Right lobe of liver (tissue), 6 donors: ENCODE measurements around the gene DUSP5. TPM values are rescaled to one million over a fixed set of nuclear protein-coding genes. Genes with fewer than 3 reads are reported as not detected.
A peak's percentile ranks its signal among the peaks of the same experiment; 100 is the strongest.
"Not testable (repeated sequence)": the region's sequence is repeated elsewhere in the genome, so short reads cannot be mapped to it uniquely, and the experiment has no call there.

ENCODE experiments used
- ATAC-seq, 4 donors: fragments of 200-7000 bp; cut with Tn5 transposase; one replicate each; pipeline ENCODE4 v1.9.1; 2020; ENCODE audit warnings: mild to moderate bottlenecking in 4 of 4, moderate library complexity in 4 of 4
- DNase-seq, 3 donors: peaks; one replicate each; pipeline ENCODE4 v3.0.0-alpha.2; 2020
- H3K27ac ChIP-seq, 3 donors: fragments of 200-600 bp; one replicate each; pipeline ENCODE4 v1.8.0; 2022
- H3K27me3 ChIP-seq, 2 donors: fragments of 200-600 bp; one replicate each; pipeline ENCODE4 v1.8.0; 2022
- H3K36me3 ChIP-seq, 4 donors: fragments of 200-600 bp; sonication (generic) in 1 of 4; one replicate each; pipeline versions ENCODE4 v1.5.1 to v1.8.0; 2017 to 2022; ENCODE audit warnings: control low read depth in 1 of 4
- H3K4me1 ChIP-seq, 4 donors: fragments of 200-600 bp; sonication (generic) in 1 of 4; one replicate each; pipeline versions ENCODE4 v1.5.1 to v1.8.0; 2017 to 2022; ENCODE audit warnings: control low read depth in 1 of 4
- H3K4me3 ChIP-seq, 3 donors: fragments of 200-600 bp; one replicate each; pipeline ENCODE4 v1.8.0; 2022
- H3K9me3 ChIP-seq, 4 donors: fragments of 200-600 bp; sonication (generic) in 1 of 4; one replicate each; pipeline versions ENCODE4 v1.5.1 to v1.8.0; 2017 to 2022; ENCODE audit warnings: control low read depth in 1 of 4
- POLR2A ChIP-seq: fragments of 450-650 bp; IDR thresholded peaks from one replicate; pipeline ENCODE4 v1.6.1; 2017; ENCODE audit warnings: antibody characterized with exemption, mild to moderate bottlenecking
- WGBS: methylation state at CpG from one replicate; pipeline ENCODE4 v1.1.6; 2018; ENCODE audit warnings: low coverage, low lambda C conversion rate; ENCODE audit not compliant: insufficient coverage; ENCODE audit errors: missing lambda C conversion rate; 5-methylcytosine and 5-hydroxymethylcytosine counted together
- intact Hi-C, 2 donors: fragments of 100-400 bp; cut with DNase I; formaldehyde crosslinking; loops; one replicate each; pipeline versions ENCODE4 v1.11.2 to v1.14.1; 2022
- total RNA-seq, 6 experiments: library from RNA; depleted of rRNA in 2 of 6; stranded (reverse); fragments of >200 nt in 2 of 6; fragmentation: NEBNext Ultra II Directional in 3 of 6; extraction: Animal tissue kit (Norgen Biotek cat#: 25700) in 3 of 6; gene quantifications; one replicate each; pipeline versions ENCODE4 v1.1.0 to v1.2.4, GENCODE V29; 2016 to 2023
- TF ChIP-seq, protein P1 (sequence below), 4 donors: fragments of 200-600 bp in 3 of 4; fragments of 450-650 bp in 1 of 4; IDR thresholded peaks; one replicate each; pipeline versions ENCODE4 v1.5.1 to v1.8.0; 2016 to 2022; ENCODE audit warnings: antibody characterized with exemption in 4 of 4, mild to moderate bottlenecking in 2 of 4
- donor health status: DM: no; HTN: yes; CAD: no.
- donor health status: DM: no; HTN: no; CAD: no.
- donor health status: DM: no; HTN: no; CAD: no.
- donor health status: DM: no; HTN: yes; CAD: no.
- donor health status: DM: no; HTN: yes; CAD: no.

DUSP5 gene
- total RNA-seq, 6 experiments from 2014 or later = 2.3 to 47.7 (median 10.8) TPM

DNA sequence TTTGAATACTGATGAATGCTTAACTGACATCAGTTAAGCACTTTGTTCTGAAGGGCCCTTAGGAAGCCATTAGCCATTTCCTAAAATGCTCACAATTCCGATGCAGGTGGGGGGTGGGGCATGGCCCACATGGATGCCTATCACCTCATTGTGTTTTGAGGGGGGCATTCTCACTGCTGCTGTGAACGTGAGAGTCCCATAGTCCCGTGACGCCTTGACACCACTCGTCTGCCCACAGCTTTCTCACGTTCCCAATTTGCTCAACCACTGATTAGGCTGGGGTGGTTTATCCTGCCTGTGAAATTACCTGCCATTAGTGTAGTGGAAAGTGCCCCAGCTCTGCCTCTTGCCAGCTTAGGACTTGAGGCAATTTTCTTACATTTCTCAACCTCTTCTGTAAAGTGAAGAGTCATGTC is 31.9 kb downstream of the DUSP5 start:
- no peak overlapping the region for H3K27ac ChIP-seq
- H3K36me3 ChIP-seq = no peaks in the 10 kb centered on the region
- no peaks in the 10 kb centered on the region for H3K4me1 ChIP-seq
- H3K4me3 ChIP-seq = no peak overlapping the region
- 25% methylated on average over 2 of the region's 6 CpGs for WGBS
- intact Hi-C loops = no loop called here
- no peaks in the 10 kb centered on the region for H3K9me3 ChIP-seq
- TF ChIP-seq POLR2A = no peak
- TF ChIP-seq, protein P1, sequence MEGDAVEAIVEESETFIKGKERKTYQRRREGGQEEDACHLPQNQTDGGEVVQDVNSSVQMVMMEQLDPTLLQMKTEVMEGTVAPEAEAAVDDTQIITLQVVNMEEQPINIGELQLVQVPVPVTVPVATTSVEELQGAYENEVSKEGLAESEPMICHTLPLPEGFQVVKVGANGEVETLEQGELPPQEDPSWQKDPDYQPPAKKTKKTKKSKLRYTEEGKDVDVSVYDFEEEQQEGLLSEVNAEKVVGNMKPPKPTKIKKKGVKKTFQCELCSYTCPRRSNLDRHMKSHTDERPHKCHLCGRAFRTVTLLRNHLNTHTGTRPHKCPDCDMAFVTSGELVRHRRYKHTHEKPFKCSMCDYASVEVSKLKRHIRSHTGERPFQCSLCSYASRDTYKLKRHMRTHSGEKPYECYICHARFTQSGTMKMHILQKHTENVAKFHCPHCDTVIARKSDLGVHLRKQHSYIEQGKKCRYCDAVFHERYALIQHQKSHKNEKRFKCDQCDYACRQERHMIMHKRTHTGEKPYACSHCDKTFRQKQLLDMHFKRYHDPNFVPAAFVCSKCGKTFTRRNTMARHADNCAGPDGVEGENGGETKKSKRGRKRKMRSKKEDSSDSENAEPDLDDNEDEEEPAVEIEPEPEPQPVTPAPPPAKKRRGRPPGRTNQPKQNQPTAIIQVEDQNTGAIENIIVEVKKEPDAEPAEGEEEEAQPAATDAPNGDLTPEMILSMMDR (IDR thresholded peaks at IDR 0.05) = no peak
- no peaks in the 10 kb centered on the region for H3K27me3 ChIP-seq
- DNase-seq (peak in 1 of 3 donors; percentile 12), ATAC-seq (no peak)

DNA sequence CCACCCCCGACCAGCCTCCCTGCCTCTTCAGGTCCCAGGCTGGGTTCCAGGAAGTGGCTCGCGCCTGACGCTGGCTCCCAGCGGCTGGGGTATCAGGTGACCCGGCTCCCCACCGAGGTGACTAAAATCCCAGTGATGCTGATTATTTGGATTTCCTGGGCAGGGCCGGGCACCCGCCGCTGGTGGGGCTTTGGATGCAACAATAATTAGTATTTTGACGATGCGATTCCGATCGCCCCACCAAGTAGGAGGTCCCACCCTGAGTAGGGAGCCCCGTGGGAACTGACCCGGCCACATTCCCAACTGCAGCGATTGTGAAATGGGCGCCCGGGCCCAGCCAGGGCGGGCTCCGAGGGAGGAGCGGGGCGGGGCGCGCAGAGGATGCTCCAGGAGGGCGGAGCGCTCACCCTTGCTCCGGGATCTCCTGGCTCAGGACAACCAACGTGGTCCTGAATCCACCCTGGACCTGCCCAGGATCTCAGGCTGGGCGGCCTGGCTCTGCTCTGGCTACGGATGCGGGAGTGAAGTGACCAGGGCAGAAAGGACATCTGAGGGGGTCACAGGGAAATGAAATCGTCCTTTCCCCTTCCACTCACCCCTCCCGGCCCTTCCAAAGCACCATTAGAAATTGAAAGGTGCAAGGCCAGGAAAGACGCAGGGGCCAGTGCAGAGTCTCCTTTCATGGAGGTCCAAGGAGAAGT is 32.6 kb downstream of the DUSP5 start:
- peak; percentile 85 to 93 (median 89) for ATAC-seq
- Histone ChIP-seq H3K36me3 (no peaks in the 10 kb centered on the region), H3K9me3 (no peaks in the 10 kb centered on the region), H3K27me3 (no peaks in the 10 kb centered on the region), H3K27ac (no peak overlapping the region), H3K4me1 (no peaks in the 10 kb centered on the region), H3K4me3 (no peak overlapping the region)
- intact Hi-C loops = no loop called here
- no peak for TF ChIP-seq POLR2A
- TF ChIP-seq, protein P1 (IDR thresholded peaks at IDR 0.05) = no peak
- peak; percentile 42 to 64 (median 60) for DNase-seq
- 8% methylated on average over 29 of the region's 35 CpGs for WGBS

DNA sequence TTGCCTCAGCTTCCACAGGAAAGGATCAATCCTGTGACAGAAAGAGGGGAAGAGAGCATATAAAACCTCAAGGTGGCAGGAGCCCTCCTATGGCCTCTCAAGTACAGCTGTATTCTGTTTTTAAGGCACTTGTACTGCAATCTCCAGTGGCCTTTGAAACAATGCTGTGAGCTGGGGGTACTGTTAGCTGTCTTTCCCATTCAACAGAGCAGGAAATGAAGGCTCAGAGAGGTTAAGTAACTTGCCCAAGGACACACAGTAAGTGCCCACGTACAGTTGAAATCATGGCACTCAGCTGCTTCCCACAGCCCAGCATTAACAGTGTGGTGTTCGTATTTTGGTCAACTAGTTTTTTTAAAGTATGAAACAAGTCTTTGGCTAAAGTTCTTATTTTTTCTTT is 34.0 kb downstream of the DUSP5 start:
- no peak for ATAC-seq
- H3K4me1 ChIP-seq = no peaks in the 10 kb centered on the region
- H3K4me3 ChIP-seq = no peak overlapping the region
- intact Hi-C loops = no loop called here
- 78% methylated on average over 2 of the region's 2 CpGs for WGBS
- no peak overlapping the region for H3K27ac ChIP-seq
- TF ChIP-seq, protein P1 (IDR thresholded peaks at IDR 0.05) = no peak
- no peak for TF ChIP-seq POLR2A
- no peaks in the 10 kb centered on the region for H3K27me3 ChIP-seq
- no peaks in the 10 kb centered on the region for H3K9me3 ChIP-seq
- no peaks in the 10 kb centered on the region for H3K36me3 ChIP-seq
- DNase-seq = no peak

DNA sequence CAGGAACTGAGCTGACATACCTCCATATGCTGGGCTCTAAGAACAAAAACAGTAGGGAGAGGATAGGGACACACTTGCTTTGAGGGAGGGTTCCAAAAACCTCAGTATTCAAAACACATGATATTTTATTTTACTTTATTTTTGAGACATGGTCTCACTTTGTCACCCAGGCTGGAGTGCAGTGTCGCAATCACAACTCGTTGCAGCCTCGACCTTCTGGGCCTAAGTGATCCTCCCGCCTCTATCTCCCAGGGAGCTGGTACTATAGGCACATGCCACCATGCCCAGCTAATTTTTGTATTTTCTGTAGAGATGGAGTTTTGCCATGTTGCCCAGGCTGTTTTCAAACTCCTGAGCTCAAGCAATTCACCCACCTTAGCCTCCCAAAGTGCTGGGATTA is 34.9 kb downstream of the DUSP5 start:
- H3K9me3 ChIP-seq, H3K4me3 ChIP-seq, ATAC-seq, H3K4me1 ChIP-seq, H3K27ac ChIP-seq, intact Hi-C loops, H3K36me3 ChIP-seq, DNase-seq, H3K27me3 ChIP-seq: not testable (repeated sequence)
- WGBS = 26% methylated on average over 3 of the region's 4 CpGs

DNA sequence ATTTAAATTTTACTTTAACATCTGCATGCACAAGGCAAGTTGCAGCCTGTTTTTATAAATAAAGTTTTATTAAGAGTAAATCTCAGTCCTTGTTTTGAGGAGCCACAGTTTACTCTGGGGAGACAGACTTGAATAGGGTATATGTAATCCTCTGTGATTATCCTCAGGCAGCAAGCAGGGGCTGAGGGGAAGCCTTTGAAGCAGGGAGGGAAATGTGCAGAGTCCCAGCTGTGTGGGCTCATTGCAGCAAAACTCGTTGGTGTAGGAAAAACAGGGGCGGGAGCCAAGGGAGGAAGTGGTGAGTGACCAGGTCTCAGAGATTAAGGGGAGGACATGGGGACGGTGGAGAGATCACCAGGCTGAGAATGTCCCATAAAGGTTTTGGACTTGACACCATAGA is 35.4 kb downstream of the DUSP5 start:
- WGBS = 40% methylated on average over 3 of the region's 3 CpGs
- Histone ChIP-seq H3K9me3 (no peaks in the 10 kb centered on the region), H3K27ac (no peak overlapping the region), H3K4me1 (no peaks in the 10 kb centered on the region), H3K4me3 (no peak overlapping the region), H3K36me3 (no peaks in the 10 kb centered on the region), H3K27me3 (no peaks in the 10 kb centered on the region)
- intact Hi-C loops = no loop called here
- no peak for TF ChIP-seq POLR2A
- TF ChIP-seq, protein P1 (IDR thresholded peaks at IDR 0.05) = no peak
- ATAC-seq (peak in 1 of 4 donors; percentile 39), DNase-seq (no peak)
